Activated CD4-positive, alpha-beta T cell treated with anti-CD3 and anti-CD28 coated beads for 36 hours (primary cell): ENCODE results near the gene TSHZ3. TPM values are rescaled to one million over a fixed set of nuclear protein-coding genes. Genes with fewer than 3 reads are reported as not detected.

Source experiments
- ATAC-seq: fragments of 200-7000 bp; cut with Tn5 transposase; one replicate; pipeline ENCODE4 v1.10.0; 2021; ENCODE audit warnings: mild to moderate bottlenecking, moderate library complexity
- CTCF ChIA-PET: fragments of 350-600 bp; sonication (Branson Sonifier 250); formaldehyde crosslinking; loops from one replicate; lab custom pipeline; 2021; ENCODE audit warnings: antibody characterized with exemption; lab: Charles Lee
- POLR2A ChIA-PET: fragments of 350-600 bp; sonication (Branson Sonifier 250); formaldehyde crosslinking; loops from one replicate; lab custom pipeline; 2021; ENCODE audit warnings: antibody characterized with exemption, inconsistent platforms; lab: Charles Lee
- DNase-seq: peaks from one replicate; pipeline ENCODE4 v3.0.0-alpha.2; 2020
- H3K27ac Mint-ChIP-seq: one replicate; pipeline ENCODE4 v1.8.0; 2021; ENCODE audit warnings: mixed read lengths
- H3K27me3 Mint-ChIP-seq: one replicate; pipeline ENCODE4 v1.8.0; 2021; ENCODE audit warnings: mixed read lengths
- H3K36me3 Mint-ChIP-seq: one replicate; pipeline ENCODE4 v1.8.0; 2021; ENCODE audit warnings: low read depth, mixed read lengths
- H3K4me1 Mint-ChIP-seq: one replicate; pipeline ENCODE4 v1.8.0; 2021; ENCODE audit warnings: mixed read lengths
- H3K4me3 Mint-ChIP-seq: one replicate; pipeline ENCODE4 v1.8.0; 2021; ENCODE audit warnings: mild to moderate bottlenecking, moderate library complexity, mixed read lengths
- H3K9me3 Mint-ChIP-seq: one replicate; pipeline ENCODE4 v1.8.0; 2021; ENCODE audit warnings: low read depth, mixed read lengths
- intact Hi-C, 2 experiments: fragments of 100-400 bp; cut with DNase I in 1 of 2; cut with micrococcal nuclease in 1 of 2; formaldehyde crosslinking; loops; one replicate each; pipeline versions ENCODE4 v1.14.2 to v1.15.1; 2022 to 2024; cut with DNase I, micrococcal nuclease
- total RNA-seq, 2 experiments: library from RNA; stranded (reverse); gene quantifications; one replicate each; pipeline ENCODE4 v1.2.3, GENCODE V29; 2021

TSHZ3 gene
- 1 to 10 TPM in 1 of 2 experiments, under 1 TPM in 1; 0.85 to 1.6 TPM for total RNA-seq

- H3K27me3 Mint-ChIP-seq: peaks cover 50% of the 10 kb centered on the region
- peak; percentile 71 for DNase-seq
- no peak within 1 kb of the TSS for H3K27ac Mint-ChIP-seq
Measured at GRCh38 chr19:31349160-31349881, at the start of gene TSHZ3. Gene TSHZ3 (minus strand): TSS chr19:31349436. CDS start chr19:31349219, 217 bp downstream.

GRCh38 chr19:31397308-31397707 is 48.1 kb upstream of the TSHZ3 start:
- Mint-ChIP-seq H3K4me3 (no peak overlapping the region), H3K27ac (no peak overlapping the region), H3K27me3 (peaks cover 2% of the 10 kb centered on the region), H3K36me3 (no peaks in the 10 kb centered on the region), H3K9me3 (no peaks in the 10 kb centered on the region), H3K4me1 (no peaks in the 10 kb centered on the region)
- ATAC-seq: no peak
- DNase-seq: no peak
- intact Hi-C loops: no loop called here
- ChIA-PET POLR2A (no interaction called here), CTCF (no interaction called here)

More at GRCh38 chr19:31349160-31349881, at the start of gene TSHZ3:
- Mint-ChIP-seq H3K36me3 (no peaks in the 10 kb centered on the region), H3K9me3 (no peaks in the 10 kb centered on the region), H3K4me3 (peak within 1 kb of the TSS; percentile 70), H3K4me1 (peaks cover 31% of the 10 kb centered on the region)
- intact Hi-C loops: loop anchor here in 1 of 2 experiments (1.0 kb wide), 1 partner anchor 9 kb away; no protein-coding TSS in a partner anchor
- ATAC-seq: peak; percentile 48
- ChIA-PET CTCF (interaction anchor here (0.6 kb wide), 1 partner anchor 331 kb away, joined by 3 read pairs; no protein-coding TSS in a partner anchor), POLR2A (no interaction called here)

- DNase-seq (no peak), ATAC-seq (no peak)
- Mint-ChIP-seq H3K4me1 (no peaks in the 10 kb centered on the region), H3K4me3 (no peak overlapping the region), H3K27ac (no peak overlapping the region), H3K36me3 (no peaks in the 10 kb centered on the region), H3K27me3 (no peaks in the 10 kb centered on the region), H3K9me3 (no peaks in the 10 kb centered on the region)
- intact Hi-C loops: no loop called here
- ChIA-PET CTCF (no interaction called here), POLR2A (no interaction called here)
Measured at GRCh38 chr19:31392464-31392863, 43.2 kb upstream of the TSHZ3 start.

GRCh38 chr19:31391518-31391917 is 42.3 kb upstream of the TSHZ3 start:
- H3K4me3 Mint-ChIP-seq: no peak overlapping the region
- CTCF ChIA-PET: no interaction called here
- intact Hi-C loops: no loop called here
- H3K9me3 Mint-ChIP-seq: no peaks in the 10 kb centered on the region
- ATAC-seq (no peak), DNase-seq (no peak)
- no peaks in the 10 kb centered on the region for H3K36me3 Mint-ChIP-seq
- POLR2A ChIA-PET: no interaction called here
- H3K27me3 Mint-ChIP-seq: no peaks in the 10 kb centered on the region
- H3K27ac Mint-ChIP-seq: no peak overlapping the region
- H3K4me1 Mint-ChIP-seq: no peaks in the 10 kb centered on the region

- ATAC-seq (no peak), DNase-seq (no peak)
- no peaks in the 10 kb centered on the region for H3K9me3 Mint-ChIP-seq
- CTCF ChIA-PET: no interaction called here
- H3K36me3 Mint-ChIP-seq: no peaks in the 10 kb centered on the region
- no peaks in the 10 kb centered on the region for H3K4me1 Mint-ChIP-seq
- intact Hi-C loops: no loop called here
- no peak overlapping the region for H3K27ac Mint-ChIP-seq
- no peaks in the 10 kb centered on the region for H3K27me3 Mint-ChIP-seq
- POLR2A ChIA-PET: no interaction called here
- no peak overlapping the region for H3K4me3 Mint-ChIP-seq
Measured at GRCh38 chr19:31390711-31391110, 41.5 kb upstream of the TSHZ3 start.

- ChIA-PET POLR2A (no interaction called here), CTCF (no interaction called here)
- ATAC-seq: no peak
- Mint-ChIP-seq H3K4me3 (no peak overlapping the region), H3K27me3 (no peaks in the 10 kb centered on the region), H3K36me3 (no peaks in the 10 kb centered on the region), H3K27ac (no peak overlapping the region), H3K4me1 (no peaks in the 10 kb centered on the region), H3K9me3 (no peaks in the 10 kb centered on the region)
- DNase-seq: no peak
- intact Hi-C loops: no loop called here
Measured at GRCh38 chr19:31389874-31390273, 40.6 kb upstream of the TSHZ3 start.

GRCh38 chr19:31387717-31388301 is 38.6 kb upstream of the TSHZ3 start:
- Mint-ChIP-seq H3K27ac (no peak overlapping the region), H3K27me3 (no peaks in the 10 kb centered on the region), H3K4me3 (no peak overlapping the region), H3K9me3 (no peaks in the 10 kb centered on the region), H3K4me1 (no peaks in the 10 kb centered on the region), H3K36me3 (no peaks in the 10 kb centered on the region)
- CTCF ChIA-PET: interaction anchor here (0.6 kb wide), 1 partner anchor 224 kb away, joined by 3 read pairs; no protein-coding TSS in a partner anchor
- DNase-seq: no peak
- intact Hi-C loops: no loop called here
- POLR2A ChIA-PET: no interaction called here
- no peak for ATAC-seq

- intact Hi-C loops: no loop called here
- POLR2A ChIA-PET: no interaction called here
- DNase-seq (no peak), ATAC-seq (no peak)
- no peaks in the 10 kb centered on the region for H3K27me3 Mint-ChIP-seq
- CTCF ChIA-PET: no interaction called here
- no peak overlapping the region for H3K27ac Mint-ChIP-seq
- H3K36me3 Mint-ChIP-seq: no peaks in the 10 kb centered on the region
- no peaks in the 10 kb centered on the region for H3K9me3 Mint-ChIP-seq
- no peaks in the 10 kb centered on the region for H3K4me1 Mint-ChIP-seq
- H3K4me3 Mint-ChIP-seq: no peak overlapping the region
Measured at GRCh38 chr19:31386806-31387205, 37.6 kb upstream of the TSHZ3 start.

- Mint-ChIP-seq H3K9me3 (no peaks in the 10 kb centered on the region), H3K4me3 (no peak overlapping the region), H3K27ac (no peak overlapping the region), H3K4me1 (no peaks in the 10 kb centered on the region), H3K36me3 (no peaks in the 10 kb centered on the region), H3K27me3 (peaks cover 4% of the 10 kb centered on the region)
- DNase-seq: no peak
- no peak for ATAC-seq
- CTCF ChIA-PET: no interaction called here
- POLR2A ChIA-PET: no interaction called here
- intact Hi-C loops: no loop called here
Measured at GRCh38 chr19:31385744-31386143, 36.5 kb upstream of the TSHZ3 start.

GRCh38 chr19:31383553-31383952 is 34.3 kb upstream of the TSHZ3 start:
- ATAC-seq: no peak
- no peak for DNase-seq
- no peak overlapping the region for H3K27ac Mint-ChIP-seq
- intact Hi-C loops: no loop called here
- peaks cover 7% of the 10 kb centered on the region for H3K27me3 Mint-ChIP-seq
- H3K4me1 Mint-ChIP-seq: no peaks in the 10 kb centered on the region
- no peak overlapping the region for H3K4me3 Mint-ChIP-seq
- no peaks in the 10 kb centered on the region for H3K36me3 Mint-ChIP-seq
- ChIA-PET CTCF (interaction anchor here (0.8 kb wide), 1 partner anchor 116 kb away, joined by 3 read pairs; no protein-coding TSS in a partner anchor), POLR2A (no interaction called here)
- H3K9me3 Mint-ChIP-seq: no peaks in the 10 kb centered on the region

- ChIA-PET POLR2A (no interaction called here), CTCF (no interaction called here)
- H3K4me3 Mint-ChIP-seq: no peak overlapping the region
- no peaks in the 10 kb centered on the region for H3K36me3 Mint-ChIP-seq
- H3K27me3 Mint-ChIP-seq: peaks cover 9% of the 10 kb centered on the region
- H3K27ac Mint-ChIP-seq: no peak overlapping the region
- no peaks in the 10 kb centered on the region for H3K4me1 Mint-ChIP-seq
- H3K9me3 Mint-ChIP-seq: no peaks in the 10 kb centered on the region
- ATAC-seq: no peak
- DNase-seq: no peak
- intact Hi-C loops: no loop called here
Measured at GRCh38 chr19:31380854-31381253, 31.6 kb upstream of the TSHZ3 start.

- CTCF ChIA-PET: no interaction called here
- no peaks in the 10 kb centered on the region for H3K36me3 Mint-ChIP-seq
Measured at GRCh38 chr19:31378404-31378803, 29.2 kb upstream of the TSHZ3 start.

More at GRCh38 chr19:31378404-31378803, 29.2 kb upstream of the TSHZ3 start:
- DNase-seq (no peak), ATAC-seq (no peak)
- POLR2A ChIA-PET: no interaction called here
- H3K9me3 Mint-ChIP-seq: no peaks in the 10 kb centered on the region
- H3K27ac Mint-ChIP-seq: no peak overlapping the region
- H3K4me3 Mint-ChIP-seq: no peak overlapping the region
- peaks cover 14% of the 10 kb centered on the region for H3K27me3 Mint-ChIP-seq
- no peaks in the 10 kb centered on the region for H3K4me1 Mint-ChIP-seq
- intact Hi-C loops: no loop called here
